Trophoblast cell (in vitro differentiated cells and primary cell): Measurements from ENCODE around the gene ZNF831.

ENCODE experiments used
- DNase-seq, 2 donors: peaks; one replicate each; pipeline ENCODE4 v3.0.0-alpha.2; 2016
- H2AFZ ChIP-seq: 2 replicates; pipeline ENCODE4 v1.6.1; 2013; ENCODE audit warnings: low read length, moderate library complexity, mild to moderate bottlenecking; ENCODE audit not compliant: insufficient read depth, poor library complexity
- H2AK5ac ChIP-seq: 2 replicates; pipeline ENCODE4 v1.6.1; 2013; ENCODE audit warnings: mild to moderate bottlenecking, low read length
- H2BK120ac ChIP-seq: 2 replicates; pipeline ENCODE4 v1.6.1; 2013; ENCODE audit warnings: low read length, mild to moderate bottlenecking, moderate library complexity; ENCODE audit not compliant: insufficient read depth, poor library complexity
- H2BK12ac ChIP-seq: 2 replicates; pipeline ENCODE4 v1.6.1; 2013; ENCODE audit warnings: mild to moderate bottlenecking, low read length, moderate library complexity
- H2BK5ac ChIP-seq: 2 replicates; pipeline ENCODE4 v1.6.1; 2013; ENCODE audit warnings: low read length, low read depth, moderate library complexity, mild to moderate bottlenecking; ENCODE audit not compliant: poor library complexity
- H3K14ac ChIP-seq: 2 replicates; pipeline ENCODE4 v1.6.1; 2013; ENCODE audit warnings: mild to moderate bottlenecking, low read length
- H3K18ac ChIP-seq: 2 replicates; pipeline ENCODE4 v1.6.1; 2013; ENCODE audit warnings: mild to moderate bottlenecking, low read length
- H3K23ac ChIP-seq: 2 replicates; pipeline ENCODE4 v1.6.1; 2013; ENCODE audit warnings: low read length
- H3K27ac ChIP-seq: 2 replicates; pipeline ENCODE4 v1.5.1; 2013; ENCODE audit warnings: low read depth, mild to moderate bottlenecking, inconsistent platforms, low read length, moderate library complexity
- H3K27me3 ChIP-seq: 2 replicates; pipeline ENCODE4 v1.6.1; 2013; ENCODE audit warnings: inconsistent platforms, mild to moderate bottlenecking, low read length, moderate library complexity; ENCODE audit not compliant: insufficient read depth
- H3K36me3 ChIP-seq, 2 experiments: 1 replicate in 1 of 2; 2 replicates in 1 of 2; pipeline ENCODE4 v1.6.1; 2013; ENCODE audit warnings: low read length in 2 of 2, mild to moderate bottlenecking in 2 of 2, moderate library complexity in 1 of 2; ENCODE audit not compliant: insufficient read depth in 2 of 2, control insufficient read depth in 1 of 2
- H3K4ac ChIP-seq: 2 replicates; pipeline ENCODE4 v1.6.1; 2013; ENCODE audit warnings: low read depth, mild to moderate bottlenecking, low read length, moderate library complexity
- H3K4me1 ChIP-seq, 2 experiments: 1 replicate in 1 of 2; 2 replicates in 1 of 2; pipeline ENCODE4 v1.6.1; 2013; ENCODE audit warnings: low read length in 2 of 2, mild to moderate bottlenecking in 2 of 2, moderate library complexity in 1 of 2; ENCODE audit not compliant: insufficient read depth in 2 of 2, control insufficient read depth in 1 of 2
- H3K4me2 ChIP-seq: 2 replicates; pipeline ENCODE4 v1.6.1; 2013; ENCODE audit warnings: inconsistent platforms, mild to moderate bottlenecking, low read length, moderate library complexity
- H3K4me3 ChIP-seq: 2 replicates; pipeline ENCODE4 v1.5.1; 2013; ENCODE audit warnings: mild to moderate bottlenecking, low read depth, low read length, inconsistent platforms
- H3K79me1 ChIP-seq: one replicate; pipeline ENCODE4 v1.6.1; 2013; ENCODE audit warnings: low read length
- H3K79me2 ChIP-seq: 2 replicates; pipeline ENCODE4 v1.6.1; 2013; ENCODE audit warnings: low read length, mild to moderate bottlenecking; ENCODE audit not compliant: control insufficient read depth, insufficient read depth, poor library complexity
- H3K9ac ChIP-seq: 2 replicates; pipeline ENCODE4 v1.6.1; 2013; ENCODE audit warnings: mild to moderate bottlenecking, low read length
- H3K9me3 ChIP-seq: 2 replicates; pipeline ENCODE4 v1.6.1; 2013; ENCODE audit warnings: low read depth, mild to moderate bottlenecking, control low read depth, inconsistent platforms, low read length; ENCODE audit not compliant: insufficient read depth
- H4K12ac ChIP-seq: 2 replicates; pipeline ENCODE4 v1.6.1; 2013; ENCODE audit warnings: low read depth, mild to moderate bottlenecking, low read length, moderate library complexity
- H4K8ac ChIP-seq: 2 replicates; pipeline ENCODE4 v1.6.1; 2013; ENCODE audit warnings: low read depth, mild to moderate bottlenecking, low read length, moderate library complexity
- H4K91ac ChIP-seq: one replicate; pipeline ENCODE4 v1.6.1; 2013; ENCODE audit warnings: low read depth, mild to moderate bottlenecking, low read length, moderate library complexity
- WGBS: extraction: QIAGEN DNeasy Blood & Tissue Kit; methylation state at CpG from one replicate; pipeline ENCODE4 v1.1.7; 2013; ENCODE audit warnings: missing lambda C conversion rate; ENCODE audit not compliant: insufficient read length, insufficient coverage; ENCODE audit errors: extremely low coverage; 5-methylcytosine and 5-hydroxymethylcytosine counted together

The ZNF831 gene

GRCh38 chr20:59120919-59121318, 42.7 kb upstream of the ZNF831 start:
- Histone ChIP-seq H2BK12ac (no peak overlapping the region), H3K18ac (no peak overlapping the region), H2AK5ac (no peak overlapping the region), H4K91ac (no peak overlapping the region), H3K9me3 (no peaks in the 10 kb centered on the region), H2BK5ac (no peak overlapping the region), H3K79me1 (no peaks in the 10 kb centered on the region), H3K23ac (no peak overlapping the region), H2AFZ (no peak overlapping the region), H3K9ac (no peak overlapping the region), H3K4ac (no peak overlapping the region), H3K27ac (no peak overlapping the region), H3K27me3 (no peaks in the 10 kb centered on the region), H3K79me2 (no peaks in the 10 kb centered on the region), H4K8ac (no peak overlapping the region), H3K4me1 (no peaks in the 10 kb centered on the region), H3K14ac (no peak overlapping the region), H3K4me2 (no peak overlapping the region), H2BK120ac (no peak overlapping the region), H3K4me3 (no peak overlapping the region), H3K36me3 (no peaks in the 10 kb centered on the region), H4K12ac (no peak overlapping the region)
- no peak for DNase-seq
- WGBS: no CpG with 5 or more reads among the region's 5 CpGs

GRCh38 chr20:59121714-59122565, 41.7 kb upstream of the ZNF831 start:
- H2BK5ac ChIP-seq: no peak overlapping the region
- H4K8ac ChIP-seq: no peak overlapping the region
- no peaks in the 10 kb centered on the region for H3K27me3 ChIP-seq
- no peaks in the 10 kb centered on the region for H3K79me1 ChIP-seq
- no peak overlapping the region for H3K4me3 ChIP-seq
- H3K4me1 ChIP-seq: no peaks in the 10 kb centered on the region
- no peak overlapping the region for H2BK120ac ChIP-seq
- DNase-seq: no peak
- H3K4me2 ChIP-seq: no peak overlapping the region
- no peaks in the 10 kb centered on the region for H3K36me3 ChIP-seq
- H3K9ac ChIP-seq: no peak overlapping the region
- H3K14ac ChIP-seq: no peak overlapping the region
- no peak overlapping the region for H2AK5ac ChIP-seq
- H2AFZ ChIP-seq: no peak overlapping the region
- H3K23ac ChIP-seq: no peak overlapping the region
- H4K91ac ChIP-seq: no peak overlapping the region
- WGBS: no CpG with 5 or more reads among the region's 8 CpGs
- no peak overlapping the region for H2BK12ac ChIP-seq
- H3K18ac ChIP-seq: no peak overlapping the region
- H3K79me2 ChIP-seq: no peaks in the 10 kb centered on the region
- H4K12ac ChIP-seq: no peak overlapping the region
- H3K4ac ChIP-seq: no peak overlapping the region
- no peaks in the 10 kb centered on the region for H3K9me3 ChIP-seq
- H3K27ac ChIP-seq: no peak overlapping the region

GRCh38 chr20:59122566-59122919, 41.1 kb upstream of the ZNF831 start:
- no peaks in the 10 kb centered on the region for H3K79me2 ChIP-seq
- peaks cover 2% of the 10 kb centered on the region for H3K9me3 ChIP-seq
- H3K79me1 ChIP-seq: no peaks in the 10 kb centered on the region
- no peak overlapping the region for H3K23ac ChIP-seq
- no peak overlapping the region for H2BK5ac ChIP-seq
- no peak overlapping the region for H2AK5ac ChIP-seq
- no peaks in the 10 kb centered on the region for H3K27me3 ChIP-seq
- no peak overlapping the region for H3K9ac ChIP-seq
- H2BK120ac ChIP-seq: no peak overlapping the region
- no peak overlapping the region for H3K18ac ChIP-seq
- no peak overlapping the region for H3K14ac ChIP-seq
- WGBS: no CpG with 5 or more reads among the region's 4 CpGs
- no peak overlapping the region for H4K91ac ChIP-seq
- no peaks in the 10 kb centered on the region for H3K4me1 ChIP-seq
- H4K8ac ChIP-seq: no peak overlapping the region
- H3K4ac ChIP-seq: no peak overlapping the region
- H4K12ac ChIP-seq: no peak overlapping the region
- no peak overlapping the region for H3K4me3 ChIP-seq
- H3K36me3 ChIP-seq: no peaks in the 10 kb centered on the region
- H3K4me2 ChIP-seq: no peak overlapping the region
- no peak for DNase-seq
- no peak overlapping the region for H2AFZ ChIP-seq
- no peak overlapping the region for H2BK12ac ChIP-seq
- no peak overlapping the region for H3K27ac ChIP-seq

- H2BK5ac ChIP-seq: no peak overlapping the region
- H3K23ac ChIP-seq: no peak overlapping the region
- H3K4me2 ChIP-seq: no peak overlapping the region
- H3K9me3 ChIP-seq: peaks cover 3% of the 10 kb centered on the region
- WGBS: no CpG with 5 or more reads among the region's 15 CpGs
- H2BK120ac ChIP-seq: no peak overlapping the region
- no peak overlapping the region for H3K14ac ChIP-seq
- no peak overlapping the region for H4K12ac ChIP-seq
- H3K9ac ChIP-seq: no peak overlapping the region
- no peaks in the 10 kb centered on the region for H3K4me1 ChIP-seq
- no peak overlapping the region for H3K18ac ChIP-seq
- H3K4ac ChIP-seq: no peak overlapping the region
- no peak overlapping the region for H4K8ac ChIP-seq
- no peak overlapping the region for H3K27ac ChIP-seq
- no peaks in the 10 kb centered on the region for H3K79me2 ChIP-seq
- no peak overlapping the region for H4K91ac ChIP-seq
- H3K79me1 ChIP-seq: no peaks in the 10 kb centered on the region
- H3K4me3 ChIP-seq: no peak overlapping the region
- no peak for DNase-seq
- H2AFZ ChIP-seq: no peak overlapping the region
- H2AK5ac ChIP-seq: no peak overlapping the region
- no peak overlapping the region for H2BK12ac ChIP-seq
- H3K36me3 ChIP-seq: no peaks in the 10 kb centered on the region
- no peaks in the 10 kb centered on the region for H3K27me3 ChIP-seq
Measured at GRCh38 chr20:59123011-59123677, 40.5 kb upstream of the ZNF831 start.
